Measurements from ENCODE around the gene PHTF2.

Gene PHTF2

GRCh38 chr7:77980087-77980713, 181.6 kb downstream of the PHTF2 start:
- no peak for TF ChIP-seq CTCF (conservative IDR thresholded peaks at IDR 0.05; ENCODE audit: low read depth, low read length)
- H3K4me3 ChIP-seq (ENCODE audit: low read length): no peak overlapping the region
- no peak for DNase-seq (ENCODE audit: low read depth)

GRCh38 chr7:77982926-77983550, 184.5 kb downstream of the PHTF2 start:
- no peak overlapping the region for H3K4me3 ChIP-seq (ENCODE audit: low read length)
- no peak for TF ChIP-seq CTCF (conservative IDR thresholded peaks at IDR 0.05; ENCODE audit: low read depth, low read length)
- DNase-seq (ENCODE audit: low read depth): no peak

GRCh38 chr7:77983973-77984372, 185.4 kb downstream of the PHTF2 start:
- no peak for DNase-seq (ENCODE audit: low read depth)
- no peak for TF ChIP-seq CTCF (conservative IDR thresholded peaks at IDR 0.05; ENCODE audit: low read depth, low read length)
- no peak overlapping the region for H3K4me3 ChIP-seq (ENCODE audit: low read length)

DNA sequence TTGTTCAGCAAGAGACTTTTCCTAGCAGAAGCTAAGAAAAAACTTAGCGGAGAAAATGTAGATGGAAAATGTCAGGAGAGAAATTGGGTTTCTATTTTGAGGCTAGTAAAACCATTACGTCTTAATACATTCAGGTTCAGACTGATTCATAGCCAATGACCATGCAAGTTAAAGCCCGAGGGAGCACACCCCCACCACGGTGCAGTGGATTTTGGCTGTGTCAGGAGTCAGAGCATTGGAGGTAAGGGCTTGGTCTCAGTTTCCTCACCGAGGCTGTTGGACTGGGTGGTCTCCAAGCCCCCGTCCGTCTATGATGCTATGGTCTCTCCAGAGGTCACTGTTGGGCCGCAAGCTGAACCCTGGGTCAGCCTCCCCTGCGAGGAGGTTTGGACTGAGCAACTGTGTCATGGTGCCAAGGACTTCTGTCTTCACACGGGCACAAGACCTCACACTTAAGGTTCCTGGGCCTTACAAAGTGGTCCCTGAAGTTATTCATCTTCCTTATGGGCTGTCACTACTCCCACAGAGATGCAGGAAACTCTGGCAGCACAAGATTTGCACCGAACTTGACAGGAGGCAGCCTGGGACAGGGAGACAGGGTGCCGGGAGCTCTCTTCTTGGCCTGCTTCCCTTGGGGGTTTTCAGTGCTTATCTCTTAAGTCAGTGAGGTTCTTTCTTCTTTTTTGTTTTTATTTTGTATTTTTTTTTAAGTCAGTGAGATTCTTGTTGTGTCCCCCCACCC, 186.8 kb downstream of the PHTF2 start:
- DNase-seq (ENCODE audit: low read depth): no peak
- no peak for TF ChIP-seq CTCF (conservative IDR thresholded peaks at IDR 0.05; ENCODE audit: low read depth, low read length)
- H3K4me3 ChIP-seq (ENCODE audit: low read length): no peak overlapping the region

DNA sequence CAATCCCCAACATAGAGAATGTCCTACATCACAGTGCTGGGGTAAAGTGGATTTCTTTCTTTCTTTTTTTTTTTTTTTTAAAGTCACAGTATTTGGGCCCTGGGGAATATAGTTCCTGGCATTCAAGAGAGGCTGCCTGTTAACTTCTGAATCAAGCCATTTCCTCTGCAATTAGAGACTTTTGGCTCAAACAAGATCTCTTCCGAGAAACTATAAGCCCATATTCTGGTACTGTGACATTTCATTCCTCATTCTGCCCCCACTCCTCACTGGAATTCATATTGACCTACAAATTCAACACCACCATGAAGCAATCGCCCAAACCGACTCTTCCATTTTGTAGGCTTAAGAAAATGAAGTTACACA, 187.4 kb downstream of the PHTF2 start:
- TF ChIP-seq CTCF (conservative IDR thresholded peaks at IDR 0.05; ENCODE audit: low read depth, low read length): no peak
- DNase-seq (ENCODE audit: low read depth): no peak
- no peak overlapping the region for H3K4me3 ChIP-seq (ENCODE audit: low read length)

DNA sequence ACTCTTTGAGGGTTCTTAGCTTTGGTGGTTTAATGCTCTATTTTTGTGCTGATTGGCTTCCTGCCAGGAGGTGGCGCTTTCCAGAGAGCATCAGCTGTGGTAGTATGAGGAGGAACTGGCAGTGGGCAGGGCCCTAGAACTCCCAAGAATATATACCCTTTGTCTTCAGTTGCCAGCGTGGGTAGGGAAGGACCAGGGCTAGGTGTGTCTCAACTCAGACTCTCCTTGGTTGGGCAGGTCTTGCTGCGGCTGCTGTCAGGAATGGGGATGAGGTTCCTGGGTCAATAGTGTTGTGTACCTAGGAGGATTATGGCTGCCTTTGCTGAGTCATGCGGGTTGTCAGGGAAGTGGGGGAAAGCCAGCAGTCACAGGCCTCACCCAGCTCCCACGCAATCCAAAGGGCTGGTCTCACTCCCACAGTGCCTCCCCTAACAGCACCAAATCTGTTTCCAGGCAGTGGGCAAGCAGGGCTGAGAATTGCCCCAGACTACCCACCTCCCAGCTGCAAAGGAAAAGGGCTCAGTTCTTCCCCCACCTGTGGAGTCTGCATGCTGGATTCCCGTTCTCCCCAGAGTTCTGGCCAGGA, 191.5 kb downstream of the PHTF2 start:
- DNase-seq (ENCODE audit: low read depth): no peak
- TF ChIP-seq CTCF (conservative IDR thresholded peaks at IDR 0.05; ENCODE audit: low read depth, low read length): no peak
- H3K4me3 ChIP-seq (ENCODE audit: low read length): no peak overlapping the region
